ENCODE measurements around the gene KCNK5. TPM values are rescaled to one million over a fixed set of nuclear protein-coding genes. Genes with fewer than 3 reads are reported as not detected.

Gene KCNK5
- polyA plus RNA-seq, 1 donor from 2014 or later, result not detected

- no peaks in the 10 kb centered on the region for H3K36me3 ChIP-seq (ENCODE audit: insufficient read depth, low read length)
- H3K4me3 ChIP-seq (ENCODE audit: low read length), result peak overlapping the region; percentile 67
- peaks cover 17% of the 10 kb centered on the region for H3K27me3 ChIP-seq (ENCODE audit: insufficient read depth, low read depth, low read length)
- H4K20me1 ChIP-seq (ENCODE audit: insufficient read depth), result no peaks in the 10 kb centered on the region
- H2AFZ ChIP-seq (ENCODE audit: low read depth, low read length), result no peak overlapping the region
- TF ChIP-seq EP300 (conservative IDR thresholded peaks at IDR 0.05; ENCODE audit: poor library complexity, severe bottlenecking) (no peak), SMC3 (conservative IDR thresholded peaks at IDR 0.05; ENCODE audit: poor library complexity) (no peak), EZH2 (IDR thresholded peaks at IDR 0.05; ENCODE audit: borderline replicate concordance, insufficient read depth, low read length, poor library complexity, severe bottlenecking) (no peak), CTCF (IDR thresholded peaks at IDR 0.05; ENCODE audit: poor library complexity, severe bottlenecking) (no peak), POLR2AphosphoS5 (IDR thresholded peaks at IDR 0.05) (no peak), RAD21 (conservative IDR thresholded peaks at IDR 0.05) (no peak), MXI1 (conservative IDR thresholded peaks at IDR 0.05; ENCODE audit: poor library complexity, severe bottlenecking) (no peak), TAF1 (IDR thresholded peaks at IDR 0.05; ENCODE audit: low read depth) (no peak), REST (IDR thresholded peaks at IDR 0.05; ENCODE audit: borderline replicate concordance) (no peak)
- no peak overlapping the region for H3K4me2 ChIP-seq (ENCODE audit: low read length)
- H3K9ac ChIP-seq (ENCODE audit: low read length), result no peak overlapping the region
- no peaks in the 10 kb centered on the region for H3K9me3 ChIP-seq (ENCODE audit: low read length)
- no peaks in the 10 kb centered on the region for H3F3A ChIP-seq (ENCODE audit: insufficient read depth, low read length, poor library complexity, severe bottlenecking)
- no peak overlapping the region for H3K27ac ChIP-seq (ENCODE audit: low read length)
- no peaks in the 10 kb centered on the region for H3K9me2 ChIP-seq (ENCODE audit: insufficient read depth, low read length)
- no peaks in the 10 kb centered on the region for H3K79me2 ChIP-seq (replicated peaks; ENCODE audit: insufficient read depth, low read length)
Observed at GRCh38 chr6:39228111-39228971, 934 bp downstream of the KCNK5 start.

- no peaks in the 10 kb centered on the region for H3F3A ChIP-seq (ENCODE audit: insufficient read depth, low read length, poor library complexity, severe bottlenecking)
- H3K9me3 ChIP-seq (ENCODE audit: low read length), result no peaks in the 10 kb centered on the region
- no peak overlapping the region for H3K9ac ChIP-seq (ENCODE audit: low read length)
- H3K9me2 ChIP-seq (ENCODE audit: insufficient read depth, low read length), result no peaks in the 10 kb centered on the region
- no peak overlapping the region for H3K4me2 ChIP-seq (ENCODE audit: low read length)
- no peak overlapping the region for H2AFZ ChIP-seq (ENCODE audit: low read depth, low read length)
- no peaks in the 10 kb centered on the region for H3K36me3 ChIP-seq (ENCODE audit: insufficient read depth, low read length)
- TF ChIP-seq TAF1 (IDR thresholded peaks at IDR 0.05; ENCODE audit: low read depth) (no peak), CTCF (IDR thresholded peaks at IDR 0.05; ENCODE audit: poor library complexity, severe bottlenecking) (no peak), RAD21 (conservative IDR thresholded peaks at IDR 0.05) (no peak), SMC3 (conservative IDR thresholded peaks at IDR 0.05; ENCODE audit: poor library complexity) (no peak), EZH2 (IDR thresholded peaks at IDR 0.05; ENCODE audit: borderline replicate concordance, insufficient read depth, low read length, poor library complexity, severe bottlenecking) (no peak), POLR2AphosphoS5 (IDR thresholded peaks at IDR 0.05) (no peak), EP300 (conservative IDR thresholded peaks at IDR 0.05; ENCODE audit: poor library complexity, severe bottlenecking) (no peak), MXI1 (conservative IDR thresholded peaks at IDR 0.05; ENCODE audit: poor library complexity, severe bottlenecking) (no peak), REST (IDR thresholded peaks at IDR 0.05; ENCODE audit: borderline replicate concordance) (no peak)
- no peak overlapping the region for H3K4me3 ChIP-seq (ENCODE audit: low read length)
- H3K27ac ChIP-seq (ENCODE audit: low read length), result no peak overlapping the region
- peaks cover 17% of the 10 kb centered on the region for H3K27me3 ChIP-seq (ENCODE audit: insufficient read depth, low read depth, low read length)
- H4K20me1 ChIP-seq (ENCODE audit: insufficient read depth), result no peaks in the 10 kb centered on the region
- no peaks in the 10 kb centered on the region for H3K79me2 ChIP-seq (replicated peaks; ENCODE audit: insufficient read depth, low read length)
Observed at GRCh38 chr6:39227476-39227875, 1.8 kb downstream of the KCNK5 start.

Measured in neural cell (in vitro differentiated cells).